HepG2 (cell line): ENCODE results near the gene ISCA2. TPM values are rescaled to one million over a fixed set of nuclear protein-coding genes. Genes with fewer than 3 reads are reported as not detected.

ENCODE experiments used
- AGO2 ChIP-seq: fragments of 200-400 bp; formaldehyde crosslinking; optimal IDR thresholded peaks from 2 replicates; pipeline ENCODE3; 2017; ENCODE audit warnings: mild to moderate bottlenecking, low read depth, low read length, moderate library complexity
- BHLHE40 ChIP-seq: IDR thresholded peaks from 2 replicates; pipeline ENCODE4 v1.6.1; 2011; ENCODE audit warnings: low read length, improper control_type of control experiment
- DR1 ChIP-seq: sonication (generic); formaldehyde crosslinking; IDR thresholded peaks from 2 replicates; pipeline ENCODE4 v1.8.0; 2021; ENCODE audit warnings: mild to moderate bottlenecking, missing genetic modification reagents, inconsistent platforms
- GABPA ChIP-seq, 2 experiments: IDR thresholded peaks; 2 replicates each; pipeline ENCODE4 v1.6.1; 2011 to 2016; ENCODE audit warnings: low read depth in 2 of 2, low read length in 1 of 2, missing biosample characterization in 1 of 2, missing genetic modification characterization in 1 of 2
- GABPB1 ChIP-seq: IDR thresholded peaks from 2 replicates; pipeline ENCODE4 v1.6.1; 2016; ENCODE audit warnings: mild to moderate bottlenecking, missing genetic modification reagents, moderate library complexity, missing compliant biosample characterization
- HIVEP1 ChIP-seq: sonication (generic); formaldehyde crosslinking; IDR thresholded peaks from 2 replicates; pipeline ENCODE4 v1.4.0; 2020; ENCODE audit warnings: mild to moderate bottlenecking, missing genetic modification reagents
- HMGXB4 ChIP-seq, 2 experiments: sonication (generic) in 1 of 2; formaldehyde crosslinking in 1 of 2; IDR thresholded peaks; 2 replicates each; pipeline versions ENCODE4 v1.4.0 to v1.6.1; 2018 to 2020; ENCODE audit warnings: missing genetic modification reagents in 2 of 2, borderline replicate concordance in 1 of 2, low read depth in 1 of 2, mild to moderate bottlenecking in 1 of 2, missing biosample characterization in 1 of 2
- KLF16 ChIP-seq, 2 experiments: sonication (generic) in 1 of 2; formaldehyde crosslinking in 1 of 2; IDR thresholded peaks; 2 replicates each; pipeline versions ENCODE4 v1.6.1 to v1.8.0; 2016 to 2023; ENCODE audit warnings: missing genetic modification reagents in 2 of 2, missing compliant biosample characterization in 1 of 2
- MIER3 ChIP-seq: IDR thresholded peaks from 2 replicates; pipeline ENCODE4 v1.6.1; 2016; ENCODE audit warnings: missing compliant biosample characterization, borderline replicate concordance
- MYPOP ChIP-seq: sonication (generic); formaldehyde crosslinking; IDR thresholded peaks from 2 replicates; pipeline ENCODE4 v1.8.1; 2023; ENCODE audit warnings: mild to moderate bottlenecking, moderate library complexity, missing genetic modification reagents
- PLRG1 ChIP-seq: fragments of 450-650 bp; conservative IDR thresholded peaks from 2 replicates; pipeline ENCODE4 v1.6.1; 2016
- TBX3 ChIP-seq: fragments of 450-650 bp; IDR thresholded peaks from 2 replicates; pipeline ENCODE4 v1.6.1; 2017; ENCODE audit warnings: antibody characterized with exemption, mild to moderate bottlenecking, inconsistent platforms, borderline replicate concordance
- TEAD2 ChIP-seq: sonication (generic); formaldehyde crosslinking; IDR thresholded peaks from 2 replicates; pipeline ENCODE4 v1.9.0; 2021; ENCODE audit warnings: missing genetic modification reagents
- ZBTB38 ChIP-seq: sonication (generic); formaldehyde crosslinking; IDR thresholded peaks from 2 replicates; pipeline ENCODE4 v1.5.1; 2020; ENCODE audit warnings: mild to moderate bottlenecking, missing genetic modification reagents
- ZNF33B ChIP-seq: sonication (generic); formaldehyde crosslinking; IDR thresholded peaks from 2 replicates; pipeline ENCODE4 v1.5.1; 2020; ENCODE audit warnings: mild to moderate bottlenecking, missing genetic modification reagents
- ZNF605 ChIP-seq: sonication (generic); formaldehyde crosslinking; IDR thresholded peaks from 2 replicates; pipeline ENCODE4 v1.8.0; 2022; ENCODE audit warnings: mild to moderate bottlenecking, missing genetic modification reagents
- polyA plus RNA-seq, 8 experiments: library from polyadenylated mRNA; depleted of rRNA in 3 of 8; stranded (reverse) in 7 of 8; unstranded in 1 of 8; fragments of >200 nt; fragmentation: Illumina TruSeq in 4 of 8; extraction: Trizol in 4 of 8; gene quantifications; 2 replicates each; pipeline versions ENCODE4 v1.2.1 to v1.2.3, GENCODE V29; 2011 to 2016; ENCODE audit warnings: low read depth in 4 of 8, missing spikeins in 1 of 8, mixed read lengths in 1 of 8; ENCODE audit not compliant: insufficient read depth in 1 of 8
- total RNA-seq, 5 experiments: library from RNA; depleted of rRNA; stranded (reverse); fragments of >200 nt; fragmentation: Illumina TruSeq; extraction: Trizol; gene quantifications; 2 replicates each; pipeline ENCODE4 v1.2.3, GENCODE V29; 2016; ENCODE audit warnings: low read depth in 1 of 5
- TF ChIP-seq, protein P1 (sequence below): sonication (generic); formaldehyde crosslinking; IDR thresholded peaks from 2 replicates; pipeline ENCODE4 v1.4.0; 2020; ENCODE audit warnings: missing genetic modification reagents
- TF ChIP-seq, protein P2 (sequence below): sonication (generic); formaldehyde crosslinking; IDR thresholded peaks from 2 replicates; pipeline ENCODE4 v1.4.0; 2020; ENCODE audit warnings: mild to moderate bottlenecking, missing genetic modification reagents, borderline replicate concordance

The ISCA2 gene
- total and polyA plus RNA-seq, 2 of the 13 experiments (the other 11 are each of a cell fraction or from before 2014, with no cell fraction given): 32.1 to 43.4 TPM

DNA sequence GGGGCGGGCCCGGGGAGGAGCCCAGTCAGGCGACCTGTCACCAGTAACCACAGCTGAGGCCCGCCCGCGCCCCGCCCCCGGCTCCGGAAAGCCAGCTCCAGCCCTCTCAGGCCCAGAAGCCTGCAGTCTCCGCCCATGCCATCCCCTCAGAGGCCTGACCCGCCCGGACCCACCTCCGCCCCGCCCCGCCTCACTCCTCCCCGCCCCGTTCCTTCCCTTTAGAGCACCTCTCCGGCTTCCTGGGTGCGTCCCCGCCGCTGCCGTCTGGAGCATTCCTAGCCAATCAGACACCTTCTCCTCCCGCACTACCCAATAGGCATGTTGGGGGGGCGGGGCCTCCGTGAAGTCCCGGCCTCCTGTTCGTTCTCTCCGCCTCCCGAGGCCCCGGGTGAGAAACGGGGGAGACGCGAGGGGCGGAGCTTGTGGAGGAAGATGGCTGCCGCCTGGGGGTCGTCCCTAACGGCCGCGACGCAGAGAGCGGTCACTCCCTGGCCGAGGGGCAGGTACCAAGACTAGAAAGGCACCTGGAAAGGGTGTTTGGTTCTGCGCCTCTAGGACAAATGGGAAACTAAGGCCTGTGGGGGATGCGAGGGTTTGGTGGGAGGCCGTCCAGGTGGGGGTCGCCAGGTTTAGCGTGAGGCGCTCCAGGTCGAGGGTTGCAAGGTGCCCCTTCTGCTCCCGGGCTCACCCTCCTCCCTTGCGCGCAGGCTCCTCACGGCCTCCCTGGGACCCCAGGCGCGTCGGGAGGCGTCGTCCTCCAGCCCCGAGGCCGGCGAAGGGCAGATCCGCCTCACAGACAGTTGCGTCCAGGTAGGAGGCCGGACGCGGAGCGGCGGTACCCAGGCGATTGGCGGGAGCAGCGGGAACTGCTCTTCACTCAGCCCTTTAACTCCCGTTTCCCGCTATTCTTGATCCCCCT lies at the start of gene ISCA2 (continued):
- TF ChIP-seq GABPB1 (CRISPR knock-in tag): peak; percentile 31; the same call in 1 of the 2 replicates
- no peak for TF ChIP-seq PLRG1
- TF ChIP-seq MYPOP (CRISPR knock-in tag): peak; percentile 63; the same call in 1 of the 2 replicates
- peak; percentile 83 for TF ChIP-seq BHLHE40
- TF ChIP-seq GABPA (IDR thresholded peaks at IDR 0.05; ENCODE audit: low read depth, low read length): no peak
- peak; percentile 59 for TF ChIP-seq GABPA (CRISPR knock-in tag; IDR thresholded peaks at IDR 0.05; ENCODE audit: low read depth)
- TF ChIP-seq AGO2: peak; percentile 62
- peak; percentile 54; the same call in 1 of the 2 replicates for TF ChIP-seq ZBTB38 (CRISPR knock-in tag)
- TF ChIP-seq, protein P1, sequence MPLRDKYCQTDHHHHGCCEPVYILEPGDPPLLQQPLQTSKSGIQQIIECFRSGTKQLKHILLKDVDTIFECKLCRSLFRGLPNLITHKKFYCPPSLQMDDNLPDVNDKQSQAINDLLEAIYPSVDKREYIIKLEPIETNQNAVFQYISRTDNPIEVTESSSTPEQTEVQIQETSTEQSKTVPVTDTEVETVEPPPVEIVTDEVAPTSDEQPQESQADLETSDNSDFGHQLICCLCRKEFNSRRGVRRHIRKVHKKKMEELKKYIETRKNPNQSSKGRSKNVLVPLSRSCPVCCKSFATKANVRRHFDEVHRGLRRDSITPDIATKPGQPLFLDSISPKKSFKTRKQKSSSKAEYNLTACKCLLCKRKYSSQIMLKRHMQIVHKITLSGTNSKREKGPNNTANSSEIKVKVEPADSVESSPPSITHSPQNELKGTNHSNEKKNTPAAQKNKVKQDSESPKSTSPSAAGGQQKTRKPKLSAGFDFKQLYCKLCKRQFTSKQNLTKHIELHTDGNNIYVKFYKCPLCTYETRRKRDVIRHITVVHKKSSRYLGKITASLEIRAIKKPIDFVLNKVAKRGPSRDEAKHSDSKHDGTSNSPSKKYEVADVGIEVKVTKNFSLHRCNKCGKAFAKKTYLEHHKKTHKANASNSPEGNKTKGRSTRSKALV (CRISPR knock-in tag): peak; percentile 52; the same call in 1 of the 2 replicates
- TF ChIP-seq HMGXB4 (CRISPR knock-in tag; IDR thresholded peaks at IDR 0.05; ENCODE audit: borderline replicate concordance in 1 of 2, low read depth in 1 of 2): peak in 1 of 2 experiments; percentile 68; a peak in 1 of 4 replicates
- 0 out of 2 replicates have a peak, but pooled peaks have one; percentile 18 for TF ChIP-seq ZNF605 (CRISPR knock-in tag)
- no peak for TF ChIP-seq KLF16 (CRISPR knock-in tag; IDR thresholded peaks at IDR 0.05)
- 0 out of 2 replicates have a peak, but pooled peaks have one; percentile 59 for TF ChIP-seq TEAD2 (CRISPR knock-in tag)
- TF ChIP-seq ZNF33B (CRISPR knock-in tag): no peak
- TF ChIP-seq, protein P2, sequence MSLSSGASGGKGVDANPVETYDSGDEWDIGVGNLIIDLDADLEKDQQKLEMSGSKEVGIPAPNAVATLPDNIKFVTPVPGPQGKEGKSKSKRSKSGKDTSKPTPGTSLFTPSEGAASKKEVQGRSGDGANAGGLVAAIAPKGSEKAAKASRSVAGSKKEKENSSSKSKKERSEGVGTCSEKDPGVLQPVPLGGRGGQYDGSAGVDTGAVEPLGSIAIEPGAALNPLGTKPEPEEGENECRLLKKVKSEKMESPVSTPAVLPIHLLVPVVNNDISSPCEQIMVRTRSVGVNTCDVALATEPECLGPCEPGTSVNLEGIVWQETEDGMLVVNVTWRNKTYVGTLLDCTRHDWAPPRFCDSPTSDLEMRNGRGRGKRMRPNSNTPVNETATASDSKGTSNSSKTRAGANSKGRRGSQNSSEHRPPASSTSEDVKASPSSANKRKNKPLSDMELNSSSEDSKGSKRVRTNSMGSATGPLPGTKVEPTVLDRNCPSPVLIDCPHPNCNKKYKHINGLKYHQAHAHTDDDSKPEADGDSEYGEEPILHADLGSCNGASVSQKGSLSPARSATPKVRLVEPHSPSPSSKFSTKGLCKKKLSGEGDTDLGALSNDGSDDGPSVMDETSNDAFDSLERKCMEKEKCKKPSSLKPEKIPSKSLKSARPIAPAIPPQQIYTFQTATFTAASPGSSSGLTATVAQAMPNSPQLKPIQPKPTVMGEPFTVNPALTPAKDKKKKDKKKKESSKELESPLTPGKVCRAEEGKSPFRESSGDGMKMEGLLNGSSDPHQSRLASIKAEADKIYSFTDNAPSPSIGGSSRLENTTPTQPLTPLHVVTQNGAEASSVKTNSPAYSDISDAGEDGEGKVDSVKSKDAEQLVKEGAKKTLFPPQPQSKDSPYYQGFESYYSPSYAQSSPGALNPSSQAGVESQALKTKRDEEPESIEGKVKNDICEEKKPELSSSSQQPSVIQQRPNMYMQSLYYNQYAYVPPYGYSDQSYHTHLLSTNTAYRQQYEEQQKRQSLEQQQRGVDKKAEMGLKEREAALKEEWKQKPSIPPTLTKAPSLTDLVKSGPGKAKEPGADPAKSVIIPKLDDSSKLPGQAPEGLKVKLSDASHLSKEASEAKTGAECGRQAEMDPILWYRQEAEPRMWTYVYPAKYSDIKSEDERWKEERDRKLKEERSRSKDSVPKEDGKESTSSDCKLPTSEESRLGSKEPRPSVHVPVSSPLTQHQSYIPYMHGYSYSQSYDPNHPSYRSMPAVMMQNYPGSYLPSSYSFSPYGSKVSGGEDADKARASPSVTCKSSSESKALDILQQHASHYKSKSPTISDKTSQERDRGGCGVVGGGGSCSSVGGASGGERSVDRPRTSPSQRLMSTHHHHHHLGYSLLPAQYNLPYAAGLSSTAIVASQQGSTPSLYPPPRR (CRISPR knock-in tag): peak; percentile 40; the same call in 1 of the 2 replicates
- TF ChIP-seq MIER3 (CRISPR knock-in tag): no peak
- TF ChIP-seq HIVEP1 (CRISPR knock-in tag): peak; percentile 44; the same call in 1 of the 2 replicates
- TF ChIP-seq DR1: peak; percentile 58; the same call in 1 of the 2 replicates
- no peak for TF ChIP-seq TBX3
